ENCODE measurements around the gene CDC5L.

The CDC5L gene

DNA sequence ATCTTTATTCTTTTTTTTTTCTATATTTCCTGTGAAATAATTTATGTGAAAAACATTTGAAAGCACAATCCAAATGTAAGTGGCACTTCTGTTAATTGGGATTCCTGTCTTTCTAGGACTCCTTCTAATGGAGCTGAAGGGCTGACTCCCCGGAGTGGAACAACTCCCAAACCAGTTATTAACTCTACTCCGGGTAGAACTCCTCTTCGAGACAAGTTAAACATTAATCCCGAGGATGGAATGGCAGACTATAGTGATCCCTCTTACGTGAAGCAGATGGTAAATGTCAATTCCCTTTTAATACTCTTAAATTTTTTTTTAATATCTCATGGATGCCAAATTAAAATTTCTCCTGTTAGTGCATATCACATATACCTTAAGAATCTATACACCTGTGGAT, 35.0 kb downstream of the CDC5L start:
- DNase-seq (ENCODE audit: low spot score) = no peak
- TF ChIP-seq, protein P1, sequence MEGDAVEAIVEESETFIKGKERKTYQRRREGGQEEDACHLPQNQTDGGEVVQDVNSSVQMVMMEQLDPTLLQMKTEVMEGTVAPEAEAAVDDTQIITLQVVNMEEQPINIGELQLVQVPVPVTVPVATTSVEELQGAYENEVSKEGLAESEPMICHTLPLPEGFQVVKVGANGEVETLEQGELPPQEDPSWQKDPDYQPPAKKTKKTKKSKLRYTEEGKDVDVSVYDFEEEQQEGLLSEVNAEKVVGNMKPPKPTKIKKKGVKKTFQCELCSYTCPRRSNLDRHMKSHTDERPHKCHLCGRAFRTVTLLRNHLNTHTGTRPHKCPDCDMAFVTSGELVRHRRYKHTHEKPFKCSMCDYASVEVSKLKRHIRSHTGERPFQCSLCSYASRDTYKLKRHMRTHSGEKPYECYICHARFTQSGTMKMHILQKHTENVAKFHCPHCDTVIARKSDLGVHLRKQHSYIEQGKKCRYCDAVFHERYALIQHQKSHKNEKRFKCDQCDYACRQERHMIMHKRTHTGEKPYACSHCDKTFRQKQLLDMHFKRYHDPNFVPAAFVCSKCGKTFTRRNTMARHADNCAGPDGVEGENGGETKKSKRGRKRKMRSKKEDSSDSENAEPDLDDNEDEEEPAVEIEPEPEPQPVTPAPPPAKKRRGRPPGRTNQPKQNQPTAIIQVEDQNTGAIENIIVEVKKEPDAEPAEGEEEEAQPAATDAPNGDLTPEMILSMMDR (IDR thresholded peaks at IDR 0.05; ENCODE audit: borderline replicate concordance, control extremely low read depth, extremely low read depth, insufficient read depth, missing control alignments) = no peak
- in situ Hi-C loops (cut with MboI; ENCODE audit: low sequenced_read_pairs, unreplicated experiment) = no loop called here

- in situ Hi-C loops (cut with MboI; ENCODE audit: low sequenced_read_pairs, unreplicated experiment) = no loop called here
- TF ChIP-seq, protein P1 (IDR thresholded peaks at IDR 0.05; ENCODE audit: borderline replicate concordance, control extremely low read depth, extremely low read depth, insufficient read depth, missing control alignments) = no peak
- DNase-seq (ENCODE audit: low spot score) = no peak
These were observed 35.8 kb downstream of the CDC5L start for GRCh38 chr6:44423306-44423705.

DNA sequence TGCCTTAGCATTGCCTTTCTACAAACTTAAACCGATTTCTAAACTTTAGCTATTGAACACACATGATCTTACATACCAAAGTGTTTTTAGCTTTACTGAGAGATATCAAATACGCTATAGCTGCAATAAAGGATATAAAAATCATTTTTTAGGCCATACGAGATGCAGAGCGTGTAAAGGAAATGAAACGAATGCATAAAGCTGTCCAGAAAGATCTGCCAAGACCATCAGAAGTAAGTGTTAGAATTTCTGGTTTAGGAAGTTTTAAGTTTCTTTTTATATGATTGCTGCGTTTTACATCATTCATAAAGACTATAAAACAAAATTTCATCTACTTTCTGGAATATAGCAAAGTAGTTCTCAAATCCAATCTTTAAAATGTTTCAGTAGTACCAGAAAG, 38.4 kb downstream of the CDC5L start:
- in situ Hi-C loops (cut with MboI; ENCODE audit: low sequenced_read_pairs, unreplicated experiment) = no loop called here
- TF ChIP-seq, protein P1 (IDR thresholded peaks at IDR 0.05; ENCODE audit: borderline replicate concordance, control extremely low read depth, extremely low read depth, insufficient read depth, missing control alignments) = no peak
- DNase-seq (ENCODE audit: low spot score) = no peak

DNA sequence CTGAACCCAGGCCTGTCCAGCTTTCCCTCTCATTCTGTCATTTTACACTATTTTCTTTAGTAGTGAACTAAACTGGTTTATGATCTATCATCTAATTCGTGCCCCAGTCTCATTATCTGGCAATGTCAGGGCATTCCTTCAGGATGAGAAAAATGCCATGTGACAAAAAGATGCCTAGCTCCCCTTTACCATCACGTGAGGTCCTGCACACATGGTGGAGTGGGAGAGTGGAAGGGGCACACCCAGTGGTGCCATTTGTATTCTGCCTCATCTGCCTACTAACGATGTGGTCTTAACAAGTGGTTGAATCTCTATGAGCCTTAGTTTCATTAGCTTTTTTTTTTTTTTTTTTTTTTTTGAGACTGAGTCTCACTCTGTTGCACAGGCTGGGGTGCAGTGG, 41.2 kb downstream of the CDC5L start:
- TF ChIP-seq, protein P1 (IDR thresholded peaks at IDR 0.05; ENCODE audit: borderline replicate concordance, control extremely low read depth, extremely low read depth, insufficient read depth, missing control alignments) = no peak
- in situ Hi-C loops (cut with MboI; ENCODE audit: low sequenced_read_pairs, unreplicated experiment) = no loop called here
- no peak for DNase-seq (ENCODE audit: low spot score)

GRCh38 chr6:44430326-44430725, 42.8 kb downstream of the CDC5L start:
- in situ Hi-C loops (cut with MboI; ENCODE audit: low sequenced_read_pairs, unreplicated experiment) = no loop called here
- TF ChIP-seq, protein P1 (IDR thresholded peaks at IDR 0.05; ENCODE audit: borderline replicate concordance, control extremely low read depth, extremely low read depth, insufficient read depth, missing control alignments) = no peak
- no peak for DNase-seq (ENCODE audit: low spot score)

- in situ Hi-C loops (cut with MboI; ENCODE audit: low sequenced_read_pairs, unreplicated experiment) = no loop called here
- TF ChIP-seq, protein P1 (IDR thresholded peaks at IDR 0.05; ENCODE audit: borderline replicate concordance, control extremely low read depth, extremely low read depth, insufficient read depth, missing control alignments) = peak; percentile 67
- peak; percentile 38 for DNase-seq (ENCODE audit: low spot score)
These were observed 43.7 kb downstream of the CDC5L start for GRCh38 chr6:44431118-44431725.
